ENCODE results near the gene STEAP1B. TPM values are rescaled to one million over a fixed set of nuclear protein-coding genes. Genes with fewer than 3 reads are reported as not detected.
"Not testable (repeated sequence)": the region's sequence is repeated elsewhere in the genome, so short reads cannot be mapped to it uniquely, and the experiment has no call there.

Gene STEAP1B
- total and polyA plus RNA-seq, 2 of the 4 experiments (the other 2 are of a cell fraction), result 7.9 to 13.8 TPM

- H3K4me1 ChIP-seq (ENCODE audit: control insufficient read depth, insufficient read depth, low read length); BruUV-seq (replicated peaks); H3K9me1 ChIP-seq (ENCODE audit: insufficient read depth, low read length); in situ Hi-C loops (cut with MboI; ENCODE audit: low sequenced_read_pairs); H3K79me1 ChIP-seq (ENCODE audit: low read depth in 1 of 2, low read length in 2 of 2); intact Hi-C loops (cut with micrococcal nuclease); H2BK15ac ChIP-seq (ENCODE audit: low read depth, low read length); H4K91ac ChIP-seq (ENCODE audit: insufficient read depth, low read depth, low read length); H3K27ac ChIP-seq (ENCODE audit: insufficient read depth, low read length); ATAC-seq (ENCODE audit: low read depth); H3K9me3 ChIP-seq (ENCODE audit: control insufficient read depth, insufficient read depth, low read length); H2AFZ ChIP-seq (replicated peaks; ENCODE audit: low read length, poor library complexity); CTCF ChIA-PET; H3K36me3 ChIP-seq (ENCODE audit: control insufficient read depth, insufficient read depth, low read length); H2BK120ac ChIP-seq (ENCODE audit: low read depth, low read length); H3K18ac ChIP-seq (ENCODE audit: low read depth, low read length); H4K5ac ChIP-seq (ENCODE audit: low read depth, low read length); H2AK9ac ChIP-seq (replicated peaks; ENCODE audit: low read depth, low read length, poor library complexity); H3K27me3 ChIP-seq (ENCODE audit: control insufficient read depth, insufficient read depth, low read length); H3K4ac ChIP-seq (ENCODE audit: low read depth, low read length); POLR2A ChIA-PET (ENCODE audit: unreplicated experiment); H2BK20ac ChIP-seq (ENCODE audit: low read depth, low read length); H3K14ac ChIP-seq (replicated peaks; ENCODE audit: low read depth, low read length); H2AK5ac ChIP-seq (ENCODE audit: low read depth, low read length); H4K8ac ChIP-seq (ENCODE audit: low read depth in 2 of 2, low read length in 2 of 2); H3K4me2 ChIP-seq (ENCODE audit: low read depth, low read length); H3K9ac ChIP-seq (ENCODE audit: low read depth, low read length); H3K56ac ChIP-seq (ENCODE audit: extremely low read depth, insufficient read depth, low read length); dilution Hi-C loops (cut with HindIII; ENCODE audit: low sequenced_read_pairs, unreplicated experiment); H2BK5ac ChIP-seq (ENCODE audit: low read depth, low read length, poor library complexity, severe bottlenecking); H3K4me3 ChIP-seq (ENCODE audit: insufficient read depth, low read depth, low read length); H4K20me1 ChIP-seq (ENCODE audit: insufficient read depth, low read length); DNase-seq; H3K23ac ChIP-seq (ENCODE audit: low read depth, low read length): not testable (repeated sequence)
- 33% methylated on average over 1 of the region's 9 CpGs; no CpG with 5 or more reads in 1 of the 2 experiments for WGBS, 2 experiments (ENCODE audit: extremely low coverage in 2 of 2, insufficient read length in 1 of 2)
Observed at GRCh38 chr7:22506316-22507020, 6.5 kb upstream of the STEAP1B start.
